Measurements from ENCODE around the gene PCDHGA3.
"Not testable (repeated sequence)": the region's sequence is repeated elsewhere in the genome, so short reads cannot be mapped to it uniquely, and the experiment has no call there.

PCDHGA3 gene

GRCh38 chr5:141382469-141383294 is 39.1 kb downstream of the PCDHGA3 start, which contains the start of gene PCDHGA7:
TSS of gene PCDHGA7 (plus strand) at chr5:141382742. CDS start at chr5:141382900, 158 bp downstream.
- TF ChIP-seq POLR2AphosphoS5 (IDR thresholded peaks at IDR 0.05; ENCODE audit: low read depth, low read length) = no peak
- no peak for TF ChIP-seq REST (IDR thresholded peaks at IDR 0.05; ENCODE audit: insufficient read depth in 1 of 2, low read depth in 2 of 2, low read length in 2 of 2)
- TF ChIP-seq TAF1 (IDR thresholded peaks at IDR 0.05; ENCODE audit: borderline replicate concordance, insufficient read depth, low read length) = no peak
- no peak for TF ChIP-seq SIN3A (IDR thresholded peaks at IDR 0.05; ENCODE audit: borderline replicate concordance, insufficient read depth, low read length)
- no peak for TF ChIP-seq FOXP2 (optimal IDR thresholded peaks at IDR 0.05; ENCODE audit: borderline replicate concordance, extremely low read depth, extremely low read length, insufficient read depth)

GRCh38 chr5:141383345-141383744 is 39.7 kb downstream of the PCDHGA3 start:
- TF ChIP-seq SIN3A (IDR thresholded peaks at IDR 0.05; ENCODE audit: borderline replicate concordance, insufficient read depth, low read length) = no peak
- no peak for TF ChIP-seq FOXP2 (optimal IDR thresholded peaks at IDR 0.05; ENCODE audit: borderline replicate concordance, extremely low read depth, extremely low read length, insufficient read depth)
- TF ChIP-seq POLR2AphosphoS5 (IDR thresholded peaks at IDR 0.05; ENCODE audit: low read depth, low read length) = no peak
- no peak for TF ChIP-seq TAF1 (IDR thresholded peaks at IDR 0.05; ENCODE audit: borderline replicate concordance, insufficient read depth, low read length)
- TF ChIP-seq REST (IDR thresholded peaks at IDR 0.05; ENCODE audit: insufficient read depth in 1 of 2, low read depth in 2 of 2, low read length in 2 of 2) = no peak

- no peak for TF ChIP-seq REST (IDR thresholded peaks at IDR 0.05; ENCODE audit: insufficient read depth in 1 of 2, low read depth in 2 of 2, low read length in 2 of 2)
- TF ChIP-seq FOXP2 (optimal IDR thresholded peaks at IDR 0.05; ENCODE audit: borderline replicate concordance, extremely low read depth, extremely low read length, insufficient read depth) = no peak
- TF ChIP-seq POLR2AphosphoS5 (IDR thresholded peaks at IDR 0.05; ENCODE audit: low read depth, low read length) = no peak
- TF ChIP-seq SIN3A (IDR thresholded peaks at IDR 0.05; ENCODE audit: borderline replicate concordance, insufficient read depth, low read length) = no peak
- TF ChIP-seq TAF1 (IDR thresholded peaks at IDR 0.05; ENCODE audit: borderline replicate concordance, insufficient read depth, low read length) = no peak
These were observed 41.0 kb downstream of the PCDHGA3 start for GRCh38 chr5:141384471-141385267.

- TF ChIP-seq FOXP2 (optimal IDR thresholded peaks at IDR 0.05; ENCODE audit: borderline replicate concordance, extremely low read depth, extremely low read length, insufficient read depth); TAF1 (IDR thresholded peaks at IDR 0.05; ENCODE audit: borderline replicate concordance, insufficient read depth, low read length); POLR2AphosphoS5 (IDR thresholded peaks at IDR 0.05; ENCODE audit: low read depth, low read length): not testable (repeated sequence)
These were observed 44.1 kb downstream of the PCDHGA3 start, which contains the start of gene PCDHGB4 for GRCh38 chr5:141387557-141388311. TSS of gene PCDHGB4 (plus strand) at chr5:141387698. CDS start at chr5:141387885, 187 bp downstream.

GRCh38 chr5:141388661-141389060 is 45.0 kb downstream of the PCDHGA3 start:
- no peak for TF ChIP-seq POLR2AphosphoS5 (IDR thresholded peaks at IDR 0.05; ENCODE audit: low read depth, low read length)
- TF ChIP-seq TAF1 (IDR thresholded peaks at IDR 0.05; ENCODE audit: borderline replicate concordance, insufficient read depth, low read length) = no peak
- TF ChIP-seq SIN3A (IDR thresholded peaks at IDR 0.05; ENCODE audit: borderline replicate concordance, insufficient read depth, low read length) = no peak
- no peak for TF ChIP-seq REST (IDR thresholded peaks at IDR 0.05; ENCODE audit: insufficient read depth in 1 of 2, low read depth in 2 of 2, low read length in 2 of 2)
- no peak for TF ChIP-seq FOXP2 (optimal IDR thresholded peaks at IDR 0.05; ENCODE audit: borderline replicate concordance, extremely low read depth, extremely low read length, insufficient read depth)
